Esophagus squamous epithelium (tissue), 5 donors: ENCODE measurements around the gene SEMA4D. TPM values are rescaled to one million over a fixed set of nuclear protein-coding genes. Genes with fewer than 3 reads are reported as not detected.

Experiments
- DNase-seq: peaks from one replicate; lab custom pipeline; 2025; lab: John Stamatoyannopoulos, UW
- H3K27ac ChIP-seq, 4 donors: fragments of 200-600 bp; sonication (generic); one replicate each; pipeline ENCODE4 v1.5.1; 2016 to 2019; ENCODE audit warnings: mild to moderate bottlenecking in 1 of 4
- H3K27me3 ChIP-seq, 4 donors: fragments of 200-600 bp; sonication (generic); 1 replicate in 3 of 4; 2 replicates in 1 of 4; pipeline versions ENCODE4 v1.5.1 to v1.6.0; 2017 to 2021; ENCODE audit warnings: antibody characterized with exemption in 1 of 4
- H3K36me3 ChIP-seq, 3 donors: fragments of 200-600 bp; sonication (generic); one replicate each; pipeline ENCODE4 v1.5.1; 2016 to 2019
- H3K4me1 ChIP-seq, 3 donors: fragments of 200-600 bp; sonication (generic); one replicate each; pipeline ENCODE4 v1.5.1; 2017 to 2019
- H3K4me3 ChIP-seq, 4 donors: fragments of 200-600 bp; sonication (generic); 1 replicate in 3 of 4; 2 replicates in 1 of 4; pipeline ENCODE4 v1.5.1; 2016 to 2019; ENCODE audit warnings: mild to moderate bottlenecking in 2 of 4, moderate library complexity in 1 of 4
- H3K9me3 ChIP-seq, 3 donors: fragments of 200-600 bp; sonication (generic); one replicate each; pipeline ENCODE4 v1.5.1; 2016 to 2019
- POLR2A ChIP-seq, 4 donors: fragments of 450-650 bp; IDR thresholded peaks; one replicate each; pipeline ENCODE4 v1.6.1; 2017; ENCODE audit warnings: antibody characterized with exemption in 4 of 4, mild to moderate bottlenecking in 4 of 4, moderate library complexity in 3 of 4
- WGBS, 2 donors: methylation state at CpG; one replicate each; pipeline ENCODE4 v1.1.5; 2018; 5-methylcytosine and 5-hydroxymethylcytosine counted together
- intact Hi-C: fragments of 100-400 bp; cut with DNase I; formaldehyde crosslinking; loops from one replicate; pipeline ENCODE4 v1.15.0; 2022
- total RNA-seq, 4 donors: library from RNA; depleted of rRNA; stranded (reverse); fragments of >200 nt; gene quantifications; one replicate each; pipeline ENCODE4 v1.1.0, GENCODE V29; 2016
- TF ChIP-seq, protein P1 (sequence below), 6 experiments: fragments of 450-650 bp in 4 of 6; fragments of 200-600 bp in 2 of 6; sonication (generic) in 2 of 6; IDR thresholded peaks; one replicate each; pipeline ENCODE4 v1.5.1; 2016 to 2019; ENCODE audit warnings: antibody characterized with exemption in 6 of 6, mild to moderate bottlenecking in 4 of 6, moderate library complexity in 4 of 6
- donor health status: DM: yes; HTN: yes; CAD: no.

Gene SEMA4D
- total RNA-seq, 4 donors from 2014 or later = 12.8 to 52.0 (median 20.5) TPM

- H3K27ac ChIP-seq = peak overlapping the region in 1 of 4 donors; percentile 34
- TF ChIP-seq, protein P1, sequence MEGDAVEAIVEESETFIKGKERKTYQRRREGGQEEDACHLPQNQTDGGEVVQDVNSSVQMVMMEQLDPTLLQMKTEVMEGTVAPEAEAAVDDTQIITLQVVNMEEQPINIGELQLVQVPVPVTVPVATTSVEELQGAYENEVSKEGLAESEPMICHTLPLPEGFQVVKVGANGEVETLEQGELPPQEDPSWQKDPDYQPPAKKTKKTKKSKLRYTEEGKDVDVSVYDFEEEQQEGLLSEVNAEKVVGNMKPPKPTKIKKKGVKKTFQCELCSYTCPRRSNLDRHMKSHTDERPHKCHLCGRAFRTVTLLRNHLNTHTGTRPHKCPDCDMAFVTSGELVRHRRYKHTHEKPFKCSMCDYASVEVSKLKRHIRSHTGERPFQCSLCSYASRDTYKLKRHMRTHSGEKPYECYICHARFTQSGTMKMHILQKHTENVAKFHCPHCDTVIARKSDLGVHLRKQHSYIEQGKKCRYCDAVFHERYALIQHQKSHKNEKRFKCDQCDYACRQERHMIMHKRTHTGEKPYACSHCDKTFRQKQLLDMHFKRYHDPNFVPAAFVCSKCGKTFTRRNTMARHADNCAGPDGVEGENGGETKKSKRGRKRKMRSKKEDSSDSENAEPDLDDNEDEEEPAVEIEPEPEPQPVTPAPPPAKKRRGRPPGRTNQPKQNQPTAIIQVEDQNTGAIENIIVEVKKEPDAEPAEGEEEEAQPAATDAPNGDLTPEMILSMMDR (IDR thresholded peaks at IDR 0.05) = no peak
- TF ChIP-seq POLR2A (IDR thresholded peaks at IDR 0.05) = no peak
- no peak overlapping the region for H3K4me3 ChIP-seq
- peaks cover 9 to 79% (median 18%) of the 10 kb centered on the region in 3 donors for H3K4me1 ChIP-seq
- no peaks in the 10 kb centered on the region for H3K27me3 ChIP-seq
- no peaks in the 10 kb centered on the region for H3K9me3 ChIP-seq
- intact Hi-C loops = no loop called here
- DNase-seq = no peak
- WGBS, 2 donors = 88 to 100% methylated on average over 1 to 10 of the region's 17 CpGs
- H3K36me3 ChIP-seq = no peaks in the 10 kb centered on the region
These were observed 70.2 kb downstream of the SEMA4D start for GRCh38 chr9:89427621-89428221.

DNA sequence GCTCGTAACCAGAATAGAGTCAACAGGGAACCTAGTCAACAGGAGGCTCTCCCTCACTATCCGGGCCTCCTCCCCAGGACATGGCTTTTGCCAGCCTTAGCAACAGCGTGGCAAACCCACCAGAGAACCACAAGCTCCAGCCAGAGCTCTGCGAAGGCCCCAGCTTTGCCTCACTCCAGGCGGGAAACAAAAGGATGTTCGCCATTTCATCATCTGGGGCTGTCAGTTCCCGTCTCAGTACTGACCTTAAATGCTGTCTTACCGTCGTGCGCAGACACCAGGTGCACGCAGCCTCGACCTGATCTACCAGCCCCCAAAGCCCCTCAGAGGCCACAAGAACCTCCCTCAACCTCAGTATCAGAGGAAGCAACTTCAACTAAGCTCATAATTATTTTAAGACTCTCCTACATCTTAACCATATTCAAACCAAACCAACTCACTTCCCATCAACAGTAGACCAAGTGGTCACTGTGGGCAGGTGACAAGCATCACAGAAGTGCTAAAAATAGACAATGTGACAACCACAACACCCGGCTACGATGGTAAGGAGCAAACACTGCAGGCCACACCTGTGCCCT is 71.4 kb downstream of the SEMA4D start:
- peaks cover 0 to under 1% (median 0%) of the 10 kb centered on the region in 3 donors for H3K36me3 ChIP-seq
- no peaks in the 10 kb centered on the region for H3K9me3 ChIP-seq
- peak overlapping the region in 2 of 4 donors; percentile 13 to 50 for H3K27ac ChIP-seq
- DNase-seq = no peak
- no peak overlapping the region for H3K4me3 ChIP-seq
- no peaks in the 10 kb centered on the region for H3K27me3 ChIP-seq
- WGBS, 2 donors = 61 to 67% methylated on average over 8 to 14 of the region's 14 CpGs
- TF ChIP-seq, protein P1 (IDR thresholded peaks at IDR 0.05) = no peak
- TF ChIP-seq POLR2A (IDR thresholded peaks at IDR 0.05) = no peak
- intact Hi-C loops = no loop called here
- peaks cover 9 to 66% (median 14%) of the 10 kb centered on the region in 3 donors for H3K4me1 ChIP-seq

- Histone ChIP-seq H3K27ac (peak overlapping the region in 3 of 4 donors; percentile 13 to 50 (median 34)), H3K27me3 (no peaks in the 10 kb centered on the region), H3K9me3 (no peaks in the 10 kb centered on the region), H3K4me3 (no peak overlapping the region), H3K4me1 (peaks cover 9 to 66% (median 14%) of the 10 kb centered on the region in 3 donors), H3K36me3 (peaks cover 0 to 4% (median 0%) of the 10 kb centered on the region in 3 donors)
- DNase-seq = no peak
- 60 to 100% methylated on average over 3 to 4 of the region's 7 CpGs for WGBS, 2 donors
- no peak for TF ChIP-seq POLR2A (IDR thresholded peaks at IDR 0.05)
- TF ChIP-seq, protein P1 (IDR thresholded peaks at IDR 0.05) = no peak
- intact Hi-C loops = no loop called here
These were observed 72.0 kb downstream of the SEMA4D start for GRCh38 chr9:89425921-89426383.

GRCh38 chr9:89425024-89425805 is 72.7 kb downstream of the SEMA4D start:
- peak overlapping the region in 2 of 4 donors; percentile 34 to 50 for H3K27ac ChIP-seq
- intact Hi-C loops = no loop called here
- H3K4me1 ChIP-seq = peaks cover 3 to 63% (median 12%) of the 10 kb centered on the region in 3 donors
- no peak overlapping the region for H3K4me3 ChIP-seq
- no peaks in the 10 kb centered on the region for H3K9me3 ChIP-seq
- H3K27me3 ChIP-seq = no peaks in the 10 kb centered on the region
- TF ChIP-seq POLR2A (IDR thresholded peaks at IDR 0.05) = no peak
- TF ChIP-seq, protein P1 (IDR thresholded peaks at IDR 0.05) = no peak
- DNase-seq = no peak
- 40 to 42% methylated on average over 1 to 8 of the region's 9 CpGs for WGBS, 2 donors
- peaks cover 0 to 4% (median 0%) of the 10 kb centered on the region in 3 donors for H3K36me3 ChIP-seq
